ENCODE results near the gene AAK1. TPM values are rescaled to one million over a fixed set of nuclear protein-coding genes. Genes with fewer than 3 reads are reported as not detected.

The AAK1 gene
- total RNA-seq, 2 experiments from 2014 or later, result 115 to 121 TPM

GRCh38 chr2:69509750-69510140 is 133.8 kb downstream of the AAK1 start:
- H3K9me3 Mint-ChIP-seq, result no peaks in the 10 kb centered on the region
- no peaks in the 10 kb centered on the region for H3K27me3 Mint-ChIP-seq
- peaks cover 23% of the 10 kb centered on the region for H3K4me1 Mint-ChIP-seq
- H3K4me3 Mint-ChIP-seq, result no peak overlapping the region
- H3K36me3 Mint-ChIP-seq (ENCODE audit: low read depth), result peaks cover 85% of the 10 kb centered on the region
- DNase-seq, result no peak
- H3K27ac Mint-ChIP-seq, result no peak overlapping the region
- ChIA-PET POLR2A (no interaction called here), CTCF (no interaction called here)

- no peak for DNase-seq
- no peak overlapping the region for H3K27ac Mint-ChIP-seq
- H3K4me3 Mint-ChIP-seq, result no peak overlapping the region
- no peaks in the 10 kb centered on the region for H3K9me3 Mint-ChIP-seq
- peaks cover 23% of the 10 kb centered on the region for H3K4me1 Mint-ChIP-seq
- CTCF ChIA-PET, result interaction anchor here (0.6 kb wide), 1 partner anchor 45 kb away, joined by 3 read pairs; no protein-coding TSS in a partner anchor
- no peaks in the 10 kb centered on the region for H3K27me3 Mint-ChIP-seq
- H3K36me3 Mint-ChIP-seq (ENCODE audit: low read depth), result peaks cover 83% of the 10 kb centered on the region
- POLR2A ChIA-PET, result no interaction called here
Measured at GRCh38 chr2:69509011-69509749, 134.4 kb downstream of the AAK1 start.

- DNase-seq, result no peak
- POLR2A ChIA-PET, result no interaction called here
- H3K4me1 Mint-ChIP-seq, result peaks cover 26% of the 10 kb centered on the region
- peaks cover 68% of the 10 kb centered on the region for H3K36me3 Mint-ChIP-seq (ENCODE audit: low read depth)
- H3K27me3 Mint-ChIP-seq, result no peaks in the 10 kb centered on the region
- no peak overlapping the region for H3K27ac Mint-ChIP-seq
- no peak overlapping the region for H3K4me3 Mint-ChIP-seq
- CTCF ChIA-PET, result interaction anchor here (1.5 kb wide), 1 partner anchor 68 kb away, joined by 4 read pairs; the partner anchor contains the start of gene NFU1
- H3K9me3 Mint-ChIP-seq, result no peaks in the 10 kb centered on the region
Measured at GRCh38 chr2:69505710-69506109, 137.8 kb downstream of the AAK1 start.

DNA sequence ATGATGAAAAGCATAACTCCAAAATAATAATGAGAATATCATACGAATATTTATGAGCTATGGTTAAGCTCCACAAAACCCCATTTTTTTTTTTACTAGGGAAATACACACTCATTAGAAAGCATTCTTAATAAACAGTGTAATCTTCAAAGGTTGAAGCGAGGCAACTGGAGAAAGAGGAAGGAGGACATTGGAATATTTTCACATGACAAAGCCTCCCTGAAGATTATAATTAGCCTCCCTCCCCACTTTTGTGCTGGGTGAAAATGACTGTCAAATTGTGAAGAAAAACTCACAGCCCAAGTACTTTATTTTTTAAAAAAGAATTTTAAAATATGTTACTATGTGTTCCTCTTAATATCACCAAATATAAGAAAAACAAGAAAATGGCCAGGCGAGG is 142.2 kb downstream of the AAK1 start:
- ChIA-PET CTCF (interaction anchor here (0.9 to 1.2 kb wide), 3 partner anchors 64 to 126 kb away, joined by 3 to 4 read pairs (median 4); partner anchors contain the start of gene NFU1), POLR2A (interaction anchor here (0.6 to 1.0 kb wide), 2 partner anchors 24 to 576 kb away, joined by 3 to 4 read pairs; no protein-coding TSS in a partner anchor)
- no peaks in the 10 kb centered on the region for H3K9me3 Mint-ChIP-seq
- no peaks in the 10 kb centered on the region for H3K27me3 Mint-ChIP-seq
- H3K36me3 Mint-ChIP-seq (ENCODE audit: low read depth), result peaks cover 56% of the 10 kb centered on the region
- peaks cover 13% of the 10 kb centered on the region for H3K4me1 Mint-ChIP-seq
- no peak for DNase-seq
- no peak overlapping the region for H3K4me3 Mint-ChIP-seq
- H3K27ac Mint-ChIP-seq, result no peak overlapping the region

- Mint-ChIP-seq H3K36me3 (ENCODE audit: low read depth) (peaks cover 52% of the 10 kb centered on the region), H3K4me3 (no peak overlapping the region), H3K27me3 (no peaks in the 10 kb centered on the region), H3K27ac (peak overlapping the region; percentile 1), H3K9me3 (no peaks in the 10 kb centered on the region), H3K4me1 (peaks cover 11% of the 10 kb centered on the region)
- no peak for DNase-seq
- POLR2A ChIA-PET, result no interaction called here
- CTCF ChIA-PET, result no interaction called here
Measured at GRCh38 chr2:69499966-69500365, 143.6 kb downstream of the AAK1 start.

DNA sequence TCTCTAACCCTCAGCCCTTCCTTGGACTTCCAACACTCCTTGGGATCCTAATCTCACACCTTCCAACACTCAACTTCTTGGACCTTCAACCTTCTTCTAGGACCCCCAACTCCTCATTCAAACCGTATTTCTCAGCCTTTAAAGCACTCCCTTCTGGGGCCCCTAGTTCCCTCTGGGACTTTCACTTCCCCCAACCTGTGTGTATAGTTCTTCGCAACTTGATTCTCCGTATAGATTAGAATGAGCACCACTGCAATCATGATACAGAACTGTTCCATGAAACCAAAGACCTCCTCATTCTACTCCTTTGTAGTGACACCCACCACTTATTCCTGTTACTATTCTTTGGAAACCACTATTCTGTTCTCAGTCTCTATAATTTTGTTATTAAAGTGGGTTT is 144.3 kb downstream of the AAK1 start:
- Mint-ChIP-seq H3K4me1 (peaks cover 11% of the 10 kb centered on the region), H3K27ac (peak overlapping the region; percentile 11), H3K36me3 (ENCODE audit: low read depth) (peaks cover 54% of the 10 kb centered on the region), H3K9me3 (no peaks in the 10 kb centered on the region), H3K27me3 (no peaks in the 10 kb centered on the region), H3K4me3 (no peak overlapping the region)
- no peak for DNase-seq
- ChIA-PET CTCF (no interaction called here), POLR2A (no interaction called here)

DNA sequence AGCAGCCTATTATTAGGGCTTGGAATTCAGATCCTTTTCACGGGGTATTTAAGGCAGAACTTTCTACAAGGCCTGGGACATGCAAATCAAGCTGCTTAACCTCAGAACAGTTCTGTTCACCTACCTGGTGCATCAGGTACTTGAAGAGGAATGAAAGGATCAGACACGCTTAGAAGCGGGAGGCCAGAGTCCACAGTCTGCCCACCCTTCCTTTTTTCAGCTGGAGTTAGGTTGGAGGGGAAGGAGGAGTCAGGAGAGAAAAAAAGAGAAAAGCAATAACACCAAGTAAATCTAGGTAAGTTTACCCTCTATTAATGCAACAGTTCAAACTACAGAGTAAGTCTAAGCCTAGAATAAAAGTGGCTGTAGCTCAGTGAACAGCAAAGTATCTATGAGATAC is 147.7 kb downstream of the AAK1 start:
- DNase-seq, result no peak
- POLR2A ChIA-PET, result no interaction called here
- peaks cover 26% of the 10 kb centered on the region for H3K4me1 Mint-ChIP-seq
- H3K4me3 Mint-ChIP-seq, result no peak overlapping the region
- H3K27ac Mint-ChIP-seq, result no peak overlapping the region
- H3K9me3 Mint-ChIP-seq, result no peaks in the 10 kb centered on the region
- H3K36me3 Mint-ChIP-seq (ENCODE audit: low read depth), result peaks cover 60% of the 10 kb centered on the region
- CTCF ChIA-PET, result no interaction called here
- no peaks in the 10 kb centered on the region for H3K27me3 Mint-ChIP-seq

DNA sequence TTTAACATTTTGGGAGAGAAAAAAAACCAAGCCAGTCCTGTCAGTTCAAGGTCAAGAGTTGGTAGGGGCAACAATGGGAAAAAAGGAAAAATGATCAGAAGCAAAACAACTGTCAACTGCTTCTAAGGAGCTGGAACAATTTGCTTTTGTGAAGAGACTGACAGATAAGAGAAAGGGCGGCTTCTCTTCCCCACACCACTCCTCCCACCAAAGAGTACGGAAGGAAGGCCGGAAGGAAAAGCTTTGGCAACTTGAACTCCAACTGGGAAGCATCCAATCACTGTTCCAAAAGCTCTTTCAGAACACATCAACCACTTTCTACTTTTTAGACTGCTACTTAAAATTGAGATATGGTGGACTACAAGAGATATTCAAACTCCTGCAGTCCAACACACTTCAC is 148.5 kb downstream of the AAK1 start:
- peaks cover 29% of the 10 kb centered on the region for H3K4me1 Mint-ChIP-seq
- ChIA-PET CTCF (no interaction called here), POLR2A (no interaction called here)
- no peak overlapping the region for H3K4me3 Mint-ChIP-seq
- H3K27me3 Mint-ChIP-seq, result no peaks in the 10 kb centered on the region
- no peak for DNase-seq
- no peak overlapping the region for H3K27ac Mint-ChIP-seq
- peaks cover 60% of the 10 kb centered on the region for H3K36me3 Mint-ChIP-seq (ENCODE audit: low read depth)
- H3K9me3 Mint-ChIP-seq, result no peaks in the 10 kb centered on the region

GRCh38 chr2:69494126-69494525 is 149.4 kb downstream of the AAK1 start:
- Mint-ChIP-seq H3K27ac (no peak overlapping the region), H3K4me1 (peaks cover 26% of the 10 kb centered on the region), H3K27me3 (no peaks in the 10 kb centered on the region), H3K4me3 (no peak overlapping the region), H3K9me3 (no peaks in the 10 kb centered on the region), H3K36me3 (ENCODE audit: low read depth) (peaks cover 60% of the 10 kb centered on the region)
- ChIA-PET CTCF (no interaction called here), POLR2A (no interaction called here)
- no peak for DNase-seq

GRCh38 chr2:69493268-69493667 is 150.3 kb downstream of the AAK1 start:
- Mint-ChIP-seq H3K27me3 (no peaks in the 10 kb centered on the region), H3K9me3 (no peaks in the 10 kb centered on the region), H3K4me3 (no peak overlapping the region), H3K36me3 (ENCODE audit: low read depth) (peaks cover 59% of the 10 kb centered on the region), H3K4me1 (peaks cover 26% of the 10 kb centered on the region), H3K27ac (no peak overlapping the region)
- ChIA-PET CTCF (no interaction called here), POLR2A (no interaction called here)
- DNase-seq, result no peak

- DNase-seq, result no peak
- no peak overlapping the region for H3K27ac Mint-ChIP-seq
- POLR2A ChIA-PET, result interaction anchor here (1.9 kb wide), 1 partner anchor 55 kb away, joined by 5 read pairs; the partner anchor contains the start of gene NFU1
- CTCF ChIA-PET, result no interaction called here
- H3K27me3 Mint-ChIP-seq, result no peaks in the 10 kb centered on the region
- no peaks in the 10 kb centered on the region for H3K9me3 Mint-ChIP-seq
- H3K4me1 Mint-ChIP-seq, result peaks cover 26% of the 10 kb centered on the region
- no peak overlapping the region for H3K4me3 Mint-ChIP-seq
- peaks cover 60% of the 10 kb centered on the region for H3K36me3 Mint-ChIP-seq (ENCODE audit: low read depth)
Measured at GRCh38 chr2:69491864-69492263, 151.7 kb downstream of the AAK1 start.

GRCh38 chr2:69490486-69490885 is 153.1 kb downstream of the AAK1 start:
- H3K27ac Mint-ChIP-seq, result no peak overlapping the region
- POLR2A ChIA-PET, result interaction anchor here (1.9 kb wide), 1 partner anchor 53 kb away, joined by 5 read pairs; the partner anchor contains the start of gene NFU1

GRCh38 chr2:69489793-69490192 is 153.7 kb downstream of the AAK1 start:
- Mint-ChIP-seq H3K27me3 (no peaks in the 10 kb centered on the region), H3K4me1 (peaks cover 26% of the 10 kb centered on the region), H3K4me3 (no peak overlapping the region), H3K27ac (no peak overlapping the region), H3K36me3 (ENCODE audit: low read depth) (peaks cover 57% of the 10 kb centered on the region), H3K9me3 (no peaks in the 10 kb centered on the region)
- CTCF ChIA-PET, result no interaction called here
- POLR2A ChIA-PET, result no interaction called here
- no peak for DNase-seq

More at GRCh38 chr2:69490486-69490885, 153.1 kb downstream of the AAK1 start:
- DNase-seq, result no peak
- Mint-ChIP-seq H3K9me3 (no peaks in the 10 kb centered on the region), H3K4me3 (no peak overlapping the region), H3K36me3 (ENCODE audit: low read depth) (peaks cover 60% of the 10 kb centered on the region), H3K27me3 (no peaks in the 10 kb centered on the region), H3K4me1 (peaks cover 26% of the 10 kb centered on the region)
- CTCF ChIA-PET, result interaction anchor here (1.0 kb wide), 1 partner anchor 20 kb away, joined by 3 read pairs; no protein-coding TSS in a partner anchor

DNA sequence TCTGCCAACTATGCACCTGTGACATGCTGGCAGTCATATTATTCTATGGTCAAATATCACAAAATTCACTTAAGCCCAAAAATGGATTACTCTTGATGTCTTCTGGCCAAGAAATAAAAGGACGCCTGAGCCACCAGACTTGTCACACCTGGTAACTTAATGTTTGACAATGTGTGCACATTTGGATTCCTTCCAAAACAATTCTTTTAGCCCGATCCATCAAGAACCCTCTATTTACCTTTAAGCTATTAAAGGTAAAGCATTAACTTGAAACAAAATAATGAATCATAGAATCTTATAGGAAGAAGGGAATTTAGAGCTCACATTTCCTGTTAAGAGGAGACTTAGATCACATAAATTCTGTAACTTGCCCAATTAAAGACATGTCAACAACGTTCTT is 159.8 kb downstream of the AAK1 start:
- Mint-ChIP-seq H3K27me3 (no peaks in the 10 kb centered on the region), H3K4me1 (peaks cover 7% of the 10 kb centered on the region), H3K9me3 (no peaks in the 10 kb centered on the region), H3K27ac (no peak overlapping the region), H3K36me3 (ENCODE audit: low read depth) (peaks cover 45% of the 10 kb centered on the region), H3K4me3 (no peak overlapping the region)
- ChIA-PET CTCF (interaction anchor here (1.1 kb wide), 1 partner anchor 82 kb away, joined by 4 read pairs; no protein-coding TSS in a partner anchor), POLR2A (no interaction called here)
- no peak for DNase-seq

Measured in activated CD4-positive, alpha-beta memory T cell treated with anti-CD3 and anti-CD28 coated beads, Interleukin-2, amount 10 ng/mL, durations not matched to agents 7 days and 5 days (primary cell).